HL-60 (cell line): Measurements from ENCODE around the gene HPSE2.
"Not testable (repeated sequence)": the region's sequence is repeated elsewhere in the genome, so short reads cannot be mapped to it uniquely, and the experiment has no call there.

Experiments
- DNase-seq, 2 experiments: peaks; one replicate each; pipeline ENCODE4 v3.0.0-alpha.2; 2010 to 2020; ENCODE audit warnings: low read depth in 1 of 2, low spot score in 1 of 2
- H3K27ac ChIP-seq: fragments of 250-450 bp; sonication (Bioruptor Pico); replicated peaks from 2 replicates; pipeline ENCODE4 v1.5.1; 2020; ENCODE audit warnings: mild to moderate bottlenecking, moderate library complexity
- H3K27me3 ChIP-seq: fragments of 250-450 bp; sonication (Bioruptor Pico); 2 replicates; pipeline ENCODE4 v1.5.1; 2021; ENCODE audit warnings: mild to moderate bottlenecking, moderate library complexity; ENCODE audit not compliant: insufficient read depth, poor library complexity, severe bottlenecking
- H3K4me3 ChIP-seq: replicated peaks from 2 replicates; pipeline ENCODE4 v1.5.1; 2011; ENCODE audit warnings: mild to moderate bottlenecking, control low read depth, low read length; ENCODE audit not compliant: insufficient read depth
- CTCF ChIP-seq: IDR thresholded peaks from one replicate; pipeline ENCODE4 v1.5.1; 2011; ENCODE audit warnings: low read length, control low read depth, inconsistent platforms; ENCODE audit not compliant: insufficient read depth
- GABPA ChIP-seq: IDR thresholded peaks from 2 replicates; pipeline ENCODE4 v1.6.1; 2012; ENCODE audit warnings: low read depth
- POLR2AphosphoS5 ChIP-seq: IDR thresholded peaks from 2 replicates; pipeline ENCODE4 v1.6.1; 2012; ENCODE audit warnings: low read depth
- REST ChIP-seq: IDR thresholded peaks from 2 replicates; pipeline ENCODE4 v1.6.1; 2012; ENCODE audit warnings: low read depth; ENCODE audit not compliant: insufficient replicate concordance
- SPI1 ChIP-seq: IDR thresholded peaks from 2 replicates; pipeline ENCODE4 v1.6.1; 2012; ENCODE audit warnings: low read depth, mild to moderate bottlenecking, borderline replicate concordance

HPSE2 gene

GRCh38 chr10:98511876-98512275, 723.8 kb downstream of the HPSE2 start:
- TF ChIP-seq REST (no peak), SPI1 (no peak), POLR2AphosphoS5 (no peak), GABPA (no peak), CTCF (no peak)
- Histone ChIP-seq H3K4me3 (no peak overlapping the region), H3K27ac (no peak overlapping the region), H3K27me3 (peaks cover 3% of the 10 kb centered on the region)
- no peak for DNase-seq

- Histone ChIP-seq H3K27ac (no peak overlapping the region), H3K27me3 (peaks cover 5% of the 10 kb centered on the region), H3K4me3 (no peak overlapping the region)
- TF ChIP-seq REST = no peak
- no peak for TF ChIP-seq GABPA
- TF ChIP-seq POLR2AphosphoS5 = no peak
- TF ChIP-seq CTCF = no peak
- TF ChIP-seq SPI1 = no peak
- no peak for DNase-seq
Measured at GRCh38 chr10:98510412-98510995, 725.1 kb downstream of the HPSE2 start.

GRCh38 chr10:98509745-98510144, 725.9 kb downstream of the HPSE2 start:
- no peak for TF ChIP-seq REST
- Histone ChIP-seq H3K27ac (no peak overlapping the region), H3K27me3 (peaks cover 5% of the 10 kb centered on the region), H3K4me3 (no peak overlapping the region)
- no peak for DNase-seq

GRCh38 chr10:98502535-98502934, 733.1 kb downstream of the HPSE2 start:
- DNase-seq, H3K27ac ChIP-seq, H3K4me3 ChIP-seq: not testable (repeated sequence)
- peaks cover 11% of the 10 kb centered on the region for H3K27me3 ChIP-seq
